NCI-H460 (cell line): Measurements from ENCODE around the gene ADAM11. TPM values are rescaled to one million over a fixed set of nuclear protein-coding genes. Genes with fewer than 3 reads are reported as not detected.
"Not testable (repeated sequence)": the region's sequence is repeated elsewhere in the genome, so short reads cannot be mapped to it uniquely, and the experiment has no call there.

Experiments used
- DNase-seq: peaks from one replicate; pipeline ENCODE4 v3.0.0-alpha.2; 2016; ENCODE audit warnings: low read depth; ENCODE audit errors: extremely low read depth
- polyA plus RNA-seq: library from polyadenylated mRNA; depleted of rRNA; stranded (reverse); fragments of >200 nt; gene quantifications from 2 replicates; pipeline ENCODE4 v1.2.3, GENCODE V29; 2014; cell fraction: nucleus; rRNA removed
- total RNA-seq: library from RNA; depleted of rRNA; stranded (reverse); fragments of >200 nt; shearing (Covaris generic); gene quantifications from 2 replicates; pipeline ENCODE4 v1.2.3, GENCODE V29; 2014; rRNA removed

ADAM11 gene, protein sequence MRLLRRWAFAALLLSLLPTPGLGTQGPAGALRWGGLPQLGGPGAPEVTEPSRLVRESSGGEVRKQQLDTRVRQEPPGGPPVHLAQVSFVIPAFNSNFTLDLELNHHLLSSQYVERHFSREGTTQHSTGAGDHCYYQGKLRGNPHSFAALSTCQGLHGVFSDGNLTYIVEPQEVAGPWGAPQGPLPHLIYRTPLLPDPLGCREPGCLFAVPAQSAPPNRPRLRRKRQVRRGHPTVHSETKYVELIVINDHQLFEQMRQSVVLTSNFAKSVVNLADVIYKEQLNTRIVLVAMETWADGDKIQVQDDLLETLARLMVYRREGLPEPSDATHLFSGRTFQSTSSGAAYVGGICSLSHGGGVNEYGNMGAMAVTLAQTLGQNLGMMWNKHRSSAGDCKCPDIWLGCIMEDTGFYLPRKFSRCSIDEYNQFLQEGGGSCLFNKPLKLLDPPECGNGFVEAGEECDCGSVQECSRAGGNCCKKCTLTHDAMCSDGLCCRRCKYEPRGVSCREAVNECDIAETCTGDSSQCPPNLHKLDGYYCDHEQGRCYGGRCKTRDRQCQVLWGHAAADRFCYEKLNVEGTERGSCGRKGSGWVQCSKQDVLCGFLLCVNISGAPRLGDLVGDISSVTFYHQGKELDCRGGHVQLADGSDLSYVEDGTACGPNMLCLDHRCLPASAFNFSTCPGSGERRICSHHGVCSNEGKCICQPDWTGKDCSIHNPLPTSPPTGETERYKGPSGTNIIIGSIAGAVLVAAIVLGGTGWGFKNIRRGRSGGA
- total RNA-seq: 0.75 and 0.94 TPM in 2 replicates
- polyA plus RNA-seq: 9.8 and 25.7 TPM in 2 replicates

DNA sequence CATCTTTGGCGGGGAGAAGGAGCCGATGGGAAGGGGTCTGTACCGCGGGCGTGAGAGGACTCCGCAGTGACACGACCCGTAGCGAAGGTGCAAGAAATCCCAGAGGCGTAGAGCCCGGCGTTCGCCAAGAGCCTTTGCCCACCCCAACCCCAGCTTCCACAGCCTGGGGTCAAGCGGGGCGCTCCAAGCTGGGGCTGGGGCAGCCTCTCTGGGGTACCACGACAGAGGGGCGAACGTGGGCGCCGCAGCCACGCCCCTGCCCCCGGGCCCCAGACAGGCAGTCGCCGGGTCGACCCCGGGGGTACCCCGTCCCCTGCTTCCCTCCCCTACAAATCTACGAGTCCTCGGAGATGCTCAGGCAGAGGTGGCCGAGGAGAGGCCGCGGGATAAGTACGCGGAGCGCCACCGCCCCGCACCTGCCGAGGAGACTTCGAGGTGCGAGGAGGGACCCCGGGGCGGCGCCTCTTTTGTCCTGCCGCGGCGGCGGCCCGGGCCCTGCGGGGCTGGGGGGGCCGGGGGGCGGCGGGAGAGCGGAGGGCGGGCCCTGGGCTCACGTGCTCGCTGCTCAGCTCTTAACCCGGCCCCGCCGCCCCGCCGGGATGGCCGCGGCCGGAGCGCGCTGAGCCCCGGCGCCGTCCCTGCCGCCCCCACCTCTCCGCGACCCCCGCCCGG lies at the start of gene ADAM11:
TSS of gene ADAM11 (plus strand) at position 575 of the 672 bp plus-strand sequence. CDS start 212 bp downstream, outside the sequence.
- no peak for DNase-seq

DNA sequence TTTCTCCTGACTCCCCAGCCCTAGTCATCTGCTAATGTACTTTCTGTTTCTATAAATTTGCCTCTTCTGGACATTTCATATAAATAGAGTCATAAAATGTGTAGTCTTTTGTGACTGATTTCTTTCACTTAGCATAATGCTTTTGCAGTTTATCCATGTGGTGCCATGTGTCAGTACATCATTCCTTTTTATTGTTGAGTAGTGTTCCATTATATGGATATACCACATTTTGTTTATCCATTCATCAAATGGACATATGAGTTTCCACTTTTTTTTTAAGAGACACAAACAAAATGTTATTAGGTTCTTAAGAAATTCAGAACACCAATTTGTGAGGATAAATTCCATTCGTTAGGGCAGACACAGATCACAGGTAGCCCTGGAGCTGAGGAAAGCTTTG lies 39.3 kb upstream of the ADAM11 start:
- no peak for DNase-seq

DNA sequence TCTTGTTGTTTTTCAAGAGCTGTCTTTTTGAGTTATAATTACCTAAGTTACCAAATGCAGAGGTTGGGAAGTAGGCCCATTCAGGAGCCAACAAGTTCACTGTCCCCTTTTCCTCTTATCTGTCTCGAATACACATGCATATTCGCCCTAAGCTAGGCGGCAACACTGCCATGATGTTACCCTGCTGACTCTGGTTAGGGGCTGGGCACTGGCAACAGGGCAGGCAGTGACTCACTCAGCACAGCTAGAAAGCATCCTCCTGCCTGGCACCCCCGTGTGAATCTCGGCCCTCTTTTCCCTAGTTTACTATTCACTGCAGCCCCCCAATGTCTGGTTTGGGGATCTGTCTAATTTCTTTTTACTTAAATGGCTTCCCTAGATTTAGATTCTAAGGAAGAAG lies 36.5 kb upstream of the ADAM11 start:
- no peak for DNase-seq

DNA sequence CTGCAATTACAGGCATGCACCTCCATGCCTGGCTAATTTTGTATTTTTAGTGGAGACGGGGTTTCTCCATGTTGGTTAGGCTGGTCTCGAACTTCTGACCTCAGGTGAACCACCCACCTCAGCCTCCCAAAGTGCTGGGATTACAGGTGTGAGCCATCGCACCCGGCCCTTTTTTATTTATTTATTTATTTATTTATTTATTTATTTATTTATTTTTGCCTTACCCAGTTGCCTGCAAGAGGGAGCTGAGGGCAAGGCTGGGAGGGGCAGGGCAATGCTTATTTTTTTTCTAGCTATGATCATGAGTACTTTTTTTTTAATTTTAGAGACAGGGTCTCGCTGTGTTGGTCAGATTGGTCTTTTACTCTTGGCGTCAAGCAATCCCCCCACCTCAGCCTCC lies 32.7 kb upstream of the ADAM11 start:
- DNase-seq: not testable (repeated sequence)

DNA sequence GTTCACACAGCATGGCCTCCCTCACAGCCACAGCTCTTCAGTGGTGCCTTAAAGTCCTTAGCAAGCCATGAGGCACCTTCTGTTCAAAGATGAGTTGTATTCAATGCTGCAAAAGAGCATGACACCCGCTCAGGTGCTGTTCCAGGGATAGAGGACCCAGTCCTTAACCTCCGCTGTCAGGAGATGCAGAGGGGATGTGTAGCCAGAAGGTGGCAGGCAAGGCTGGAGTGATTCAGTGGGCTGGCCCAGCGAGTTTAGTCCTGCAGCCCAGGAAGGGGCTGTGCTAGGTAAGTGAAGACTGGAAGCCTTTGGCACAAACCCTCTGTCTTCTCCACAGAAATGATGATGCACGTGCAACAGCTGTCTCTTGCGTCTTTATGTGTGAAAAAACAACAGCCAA lies 25.0 kb upstream of the ADAM11 start:
- no peak for DNase-seq

DNA sequence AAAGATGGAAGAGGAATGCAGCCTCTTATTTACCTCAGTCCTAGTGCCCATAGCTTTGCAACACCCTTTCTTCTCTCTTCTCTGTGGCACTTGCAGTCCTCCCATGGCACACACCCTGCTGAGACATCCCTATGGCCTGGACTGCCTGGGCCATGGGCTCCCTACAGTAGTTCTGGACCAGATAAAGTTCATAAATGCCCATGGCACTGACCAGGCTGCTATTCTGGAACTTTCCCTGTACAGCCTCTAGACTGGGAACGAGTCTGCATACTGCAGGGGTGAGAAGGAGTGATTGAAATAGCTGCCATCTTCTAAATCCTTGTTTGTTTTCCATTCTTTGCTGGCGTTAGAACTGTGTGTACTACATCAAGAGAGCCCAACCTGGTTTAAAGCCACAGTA lies 24.5 kb upstream of the ADAM11 start:
- no peak for DNase-seq

DNA sequence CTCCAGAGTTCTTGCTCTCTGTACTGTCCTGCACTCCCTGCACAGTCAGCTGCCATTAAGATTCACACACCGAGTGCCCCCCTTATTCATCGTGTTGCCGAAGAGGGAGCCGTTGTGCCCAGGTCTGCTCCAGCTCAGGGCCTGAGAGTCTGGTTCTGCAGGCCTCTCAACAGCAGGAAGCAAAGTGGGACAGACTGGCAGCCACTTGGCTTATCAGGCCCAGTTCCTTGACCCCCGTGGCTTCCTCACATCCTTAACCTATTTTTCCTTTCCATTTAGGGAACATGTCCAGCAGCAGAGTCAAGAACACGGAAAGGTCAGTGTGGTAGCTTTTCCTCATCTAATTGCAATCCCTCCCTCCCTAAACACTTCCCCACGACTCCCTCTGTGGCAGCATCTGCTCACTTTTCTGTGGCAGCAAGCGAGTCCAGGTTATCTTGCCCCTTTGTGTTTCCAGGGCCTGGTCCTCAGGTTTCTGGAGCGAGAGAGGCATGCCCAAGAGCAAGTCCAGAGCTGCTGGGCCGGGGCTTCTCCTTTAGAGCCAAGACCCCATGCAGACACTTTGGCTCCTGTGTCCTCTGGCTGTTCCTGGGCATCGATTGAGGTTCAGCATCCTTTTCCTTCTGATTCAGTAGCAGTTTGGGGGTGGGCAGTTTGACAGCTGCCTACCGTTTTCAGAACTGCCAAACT lies 22.1 kb upstream of the ADAM11 start:
- no peak for DNase-seq

DNA sequence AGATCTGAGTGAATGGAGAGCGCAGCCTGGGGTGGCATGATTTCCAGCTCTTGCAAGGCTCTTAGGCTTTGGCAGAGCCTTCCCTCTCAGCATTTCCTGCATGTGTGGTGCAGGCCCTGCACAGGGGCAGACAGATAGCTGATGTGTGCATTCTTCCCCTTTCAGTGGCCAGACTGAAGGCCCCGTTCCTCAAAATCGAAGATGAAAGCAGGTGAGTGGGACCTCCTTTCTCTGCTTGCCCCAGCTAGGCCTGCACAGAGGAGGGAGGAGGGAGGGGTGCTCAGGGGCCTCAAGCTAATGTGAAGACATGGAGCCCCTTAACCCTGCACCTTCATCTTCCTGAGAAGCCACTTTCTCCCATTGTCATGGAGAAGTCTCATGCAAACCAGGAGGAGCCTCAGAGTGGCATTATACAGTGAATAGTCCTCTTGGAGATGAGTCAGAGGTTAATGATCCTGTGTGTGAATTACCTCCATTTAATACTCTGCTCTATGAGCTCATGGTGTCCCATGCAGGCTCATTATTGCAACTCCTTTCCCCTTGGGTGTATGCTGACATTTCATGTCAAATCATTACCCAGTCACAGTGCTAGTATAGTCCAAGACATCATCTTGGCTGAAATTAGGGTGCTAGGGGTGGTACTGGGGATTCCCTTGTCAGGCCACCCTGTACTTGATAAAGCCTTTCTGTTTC lies 20.4 kb upstream of the ADAM11 start:
- no peak for DNase-seq

DNA sequence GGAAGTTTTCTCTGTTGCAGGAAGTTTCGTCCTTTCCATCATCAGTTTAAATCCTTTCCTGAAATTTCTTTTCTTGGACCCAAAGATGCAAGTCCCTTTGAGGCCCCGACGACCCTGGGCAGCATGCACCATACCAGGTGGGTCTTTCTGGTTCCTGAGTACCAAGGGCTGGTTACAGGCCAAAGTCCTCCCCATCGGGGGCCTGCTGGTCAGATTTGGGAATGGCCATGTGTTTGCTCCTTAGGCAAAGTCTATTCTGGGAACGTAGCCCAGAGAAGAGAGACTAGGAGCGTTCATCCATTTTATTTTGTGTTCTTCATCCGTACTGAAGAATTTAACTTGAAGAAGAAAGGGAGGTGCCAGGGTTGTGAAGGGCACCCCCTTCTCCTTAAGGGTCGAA lies 17.5 kb upstream of the ADAM11 start:
- no peak for DNase-seq

DNA sequence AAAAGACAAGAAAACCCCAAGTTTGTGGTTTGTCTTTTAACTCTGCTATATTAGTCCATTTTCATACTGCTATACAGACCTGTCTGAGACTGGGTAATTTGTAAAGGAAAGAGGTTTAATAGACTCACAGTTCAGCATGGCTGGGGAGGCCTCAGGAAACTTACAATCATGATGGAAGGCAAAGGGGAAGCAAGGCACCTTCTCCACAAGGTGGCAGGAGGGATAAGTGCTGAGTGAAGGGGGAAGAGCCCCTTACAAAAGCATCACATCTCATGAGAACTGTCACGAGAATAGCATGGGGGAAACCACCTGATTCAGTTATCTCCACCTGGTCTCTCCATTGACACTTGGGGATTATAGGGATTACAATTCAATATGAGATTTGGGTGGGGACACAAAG lies 13.5 kb upstream of the ADAM11 start:
- DNase-seq: no peak

DNA sequence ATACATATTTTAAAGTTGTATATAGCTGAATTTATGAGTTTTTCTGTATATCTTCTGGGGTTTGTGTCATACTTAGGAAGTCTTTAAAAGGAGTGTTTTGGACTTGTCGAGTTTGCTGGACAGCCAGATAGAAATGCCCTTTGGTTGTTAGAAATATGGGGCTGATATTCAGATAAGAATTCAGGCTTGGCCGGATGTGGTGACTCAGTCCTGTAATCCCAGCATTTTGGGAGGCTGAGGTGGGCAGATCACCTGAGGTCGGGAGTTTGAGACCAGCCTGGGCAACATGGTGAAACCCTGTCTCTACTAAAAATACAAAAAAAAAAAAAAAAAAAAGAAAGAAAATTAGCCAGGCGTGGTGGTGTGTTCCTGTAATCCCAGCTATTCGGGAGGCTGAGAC lies 13.1 kb upstream of the ADAM11 start:
- DNase-seq: not testable (repeated sequence)

DNA sequence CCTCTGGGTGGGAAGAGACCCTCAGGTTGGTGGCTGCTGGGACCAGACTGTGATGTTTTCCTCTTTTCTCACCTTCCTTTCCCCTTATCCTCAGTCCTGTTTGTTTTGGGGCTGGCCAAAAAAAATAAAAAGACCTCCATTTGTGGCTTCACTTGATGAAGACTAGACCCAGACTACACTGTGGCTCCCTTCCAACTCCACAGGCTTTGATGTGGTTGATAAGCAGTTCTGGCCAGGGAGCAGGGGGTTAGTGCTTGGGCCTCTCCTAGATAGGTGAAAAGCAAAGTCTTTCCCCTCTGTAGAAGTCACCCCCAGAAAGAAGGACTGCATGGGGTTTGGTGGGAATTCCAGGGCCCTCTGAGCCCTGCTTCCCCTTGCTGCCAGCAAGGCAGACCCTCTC lies 11.2 kb upstream of the ADAM11 start:
- no peak for DNase-seq

DNA sequence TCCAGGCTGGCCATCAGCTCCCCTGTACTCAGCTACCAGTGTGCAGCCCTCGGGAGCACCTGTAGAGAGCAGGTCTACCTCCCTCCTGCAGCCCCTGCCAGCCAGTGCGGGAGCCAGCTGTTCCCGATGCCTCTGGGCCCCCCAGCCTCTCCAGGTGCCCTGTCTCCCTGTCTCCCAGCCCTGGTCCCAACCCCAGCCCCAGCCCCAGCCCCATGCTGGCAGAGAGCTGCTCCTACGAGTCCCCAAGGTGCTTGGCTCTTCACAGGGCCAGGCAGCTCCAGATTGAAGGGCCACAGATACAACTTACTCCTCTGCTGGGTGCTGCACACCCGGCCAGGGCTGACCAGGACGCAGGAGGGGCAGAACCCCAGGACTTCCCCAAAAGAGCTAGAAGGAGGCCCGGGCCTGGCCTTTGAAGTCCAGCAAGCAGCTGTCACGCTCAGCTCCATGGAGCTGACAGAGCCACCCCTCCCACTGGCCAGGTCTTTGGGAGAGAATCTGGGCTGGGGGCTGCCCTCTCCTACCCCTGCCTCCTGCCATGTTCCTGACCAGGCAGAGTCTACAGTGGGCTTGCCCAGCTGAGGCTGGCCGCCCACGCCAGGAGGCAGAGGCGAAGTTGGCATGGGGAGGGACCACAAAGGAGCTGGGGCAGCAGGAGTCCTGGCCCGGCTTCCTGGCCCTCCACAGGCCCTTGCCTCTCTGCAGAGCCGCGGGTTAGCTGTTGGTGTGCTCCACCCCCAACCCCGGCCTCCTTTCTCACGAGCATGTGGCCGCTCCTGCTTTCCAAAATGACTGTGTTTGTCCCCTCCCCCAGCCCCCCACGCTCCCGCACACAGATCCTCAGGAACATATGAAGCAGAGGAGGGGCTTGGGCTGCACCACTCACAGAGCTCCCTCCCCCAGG lies 9.5 kb upstream of the ADAM11 start:
- no peak for DNase-seq

DNA sequence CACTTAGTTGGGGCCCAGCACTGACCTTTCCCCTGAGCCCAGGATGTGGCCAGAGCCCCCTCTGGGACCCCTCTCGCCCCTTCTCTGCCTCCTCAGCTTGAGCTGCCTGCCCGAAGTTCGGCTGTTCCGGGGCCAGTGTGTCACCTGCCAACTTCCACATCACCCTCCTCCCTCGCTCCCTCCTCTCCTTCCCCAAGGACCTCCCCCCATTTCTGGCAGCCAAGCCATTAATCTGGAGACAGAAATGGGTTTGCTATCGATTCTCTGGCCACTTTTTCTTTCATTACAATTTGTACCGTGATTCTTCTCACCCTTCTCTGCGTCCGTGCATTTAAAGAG lies 8.8 kb upstream of the ADAM11 start:
- DNase-seq: no peak

DNA sequence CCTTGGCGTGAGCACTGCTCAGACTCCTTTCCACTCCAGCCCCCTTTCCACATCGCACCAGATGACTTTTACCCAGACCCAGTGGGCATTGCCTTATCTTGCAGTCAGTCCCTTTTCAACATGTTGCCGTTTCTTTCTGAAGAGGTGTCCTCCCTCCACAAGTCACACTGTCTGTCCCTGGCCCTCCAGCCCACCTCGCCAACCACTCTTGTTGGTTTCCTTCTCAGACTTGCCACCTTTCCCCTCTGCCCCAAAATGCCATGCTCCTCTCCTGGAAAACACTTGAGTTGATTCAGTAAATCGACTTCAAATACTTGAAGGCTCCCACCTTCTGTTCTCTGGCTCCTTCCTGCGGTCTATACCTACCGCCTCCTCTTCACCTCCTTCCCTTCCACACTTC lies 7.5 kb upstream of the ADAM11 start:
- DNase-seq: no peak

DNA sequence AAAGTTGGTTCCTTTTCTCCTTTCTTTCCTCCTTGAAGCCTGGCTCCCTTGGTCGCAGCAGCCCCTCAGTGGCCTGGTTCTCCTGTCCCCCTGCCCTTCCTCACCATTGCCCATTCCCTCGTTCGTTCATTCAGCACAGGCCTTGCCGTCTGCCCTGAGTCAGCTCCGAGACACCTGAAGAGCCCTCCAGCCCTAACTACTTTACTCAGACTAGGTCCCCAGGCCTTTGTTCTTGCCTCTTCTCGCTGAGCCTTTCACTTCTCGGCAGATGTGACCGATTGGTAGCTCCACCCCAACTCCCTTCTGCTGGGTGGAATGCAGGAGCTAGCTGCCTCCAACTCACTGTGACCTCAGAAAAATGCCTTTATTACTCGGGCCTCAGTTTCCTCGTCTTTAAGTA lies 7.0 kb upstream of the ADAM11 start:
- DNase-seq: no peak

DNA sequence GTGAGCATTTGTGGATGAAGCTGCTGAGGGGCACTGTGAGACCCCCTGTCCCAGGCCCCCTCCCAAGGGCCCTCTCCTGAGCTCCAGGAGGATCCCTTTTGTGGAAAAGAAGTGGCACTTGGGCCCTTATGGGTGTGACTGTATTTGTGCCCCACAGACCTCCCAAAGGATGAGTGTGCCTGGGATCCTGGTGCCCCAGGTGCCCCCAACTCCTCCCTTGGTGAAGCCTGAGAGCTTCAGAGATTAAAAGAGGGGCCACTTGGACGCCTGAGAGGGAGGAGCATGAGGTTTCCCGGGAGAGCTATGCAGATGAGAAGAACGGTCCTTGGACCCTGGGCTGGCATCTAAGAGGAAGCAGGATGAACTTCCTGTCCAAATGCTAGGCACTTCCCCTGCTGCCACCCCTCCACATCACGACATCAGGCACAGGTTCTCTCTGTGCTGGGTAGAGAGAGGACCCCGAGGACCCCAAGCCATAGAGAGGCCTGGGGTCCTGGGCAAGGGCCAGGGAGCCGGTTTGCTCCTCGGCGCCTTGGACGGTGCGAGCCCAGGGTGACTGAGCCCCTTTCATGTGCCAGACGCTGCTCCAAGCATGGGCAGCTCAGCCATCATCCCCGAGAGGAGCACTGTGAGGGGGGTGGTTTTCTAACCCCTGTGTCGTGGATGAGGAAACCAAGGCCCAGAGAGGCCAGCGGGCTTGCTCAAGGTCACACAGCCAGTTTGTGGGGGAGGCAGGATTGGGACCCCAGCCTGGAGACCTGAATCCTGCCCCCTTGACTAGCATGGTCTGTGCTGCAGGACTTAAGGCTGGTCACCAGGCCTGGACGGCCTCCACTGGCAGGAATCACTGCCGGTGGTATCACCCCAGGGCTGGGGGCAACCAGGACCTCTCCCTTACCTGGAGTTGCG lies 5.6 kb upstream of the ADAM11 start:
- no peak for DNase-seq

DNA sequence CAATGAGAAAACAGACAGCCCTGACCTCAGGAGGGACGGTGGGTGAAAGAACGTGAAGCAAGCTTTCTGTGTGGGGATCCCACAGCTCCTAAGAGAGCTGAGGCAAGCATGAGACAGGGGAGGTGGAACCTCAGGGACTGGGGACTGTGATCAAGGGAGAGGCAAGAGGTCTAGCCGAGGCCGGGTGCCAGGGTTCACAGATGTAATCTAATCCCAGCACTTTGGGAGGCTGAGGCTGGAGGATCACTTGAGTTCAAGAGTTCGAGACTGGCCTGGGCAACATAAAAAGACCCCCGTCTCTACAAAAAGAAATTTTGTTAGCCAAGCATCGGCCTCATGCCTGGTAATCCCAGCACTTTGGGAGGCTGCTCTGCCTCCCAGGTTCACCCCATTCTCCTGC lies 4.5 kb upstream of the ADAM11 start:
- DNase-seq: no peak
